ENCODE measurements around the gene TTC17. TPM values are rescaled to one million over a fixed set of nuclear protein-coding genes. Genes with fewer than 3 reads are reported as not detected.

TTC17 gene
- total and polyA plus RNA-seq, 2 of the 8 experiments (the other 6 are each of a cell fraction or from before 2014, with no cell fraction given), result 65.1 to 80.1 TPM

GRCh38 chr11:43393765-43394355 is 35.1 kb downstream of the TTC17 start:
- H3K23me2 ChIP-seq (ENCODE audit: low read depth, low read length), result 0 out of 2 replicates have a peak, but pooled peaks cover 2% of the 10 kb centered on the region
- POLR2A ChIA-PET (ENCODE audit: partially characterized antibody), result no interaction called here
- no peak overlapping the region for H3K4me3 ChIP-seq (ENCODE audit: extremely low read depth in 1 of 4, insufficient read depth in 2 of 4, low read depth in 3 of 4, low read length in 4 of 4)
- no peak overlapping the region for H2BK15ac ChIP-seq (ENCODE audit: low read length)
- no peaks in the 10 kb centered on the region for H3K9me3 ChIP-seq (ENCODE audit: insufficient read depth in 2 of 2, low read depth in 1 of 2, low read length in 1 of 2)
- H3K56ac ChIP-seq (replicated peaks; ENCODE audit: insufficient read length, low read depth, low read length), result no peak overlapping the region
- FAIRE-seq, result no peak
- H3K4me2 ChIP-seq (ENCODE audit: insufficient read depth in 1 of 2, low read depth in 2 of 2, low read length in 2 of 2), result no peak overlapping the region
- H4K20me1 ChIP-seq (replicated peaks in 1 of 2; ENCODE audit: control insufficient read depth in 1 of 2, insufficient read depth in 2 of 2, low read length in 2 of 2), result no peaks in the 10 kb centered on the region
- no peak overlapping the region for H3K27ac ChIP-seq (ENCODE audit: low read depth, low read length)
- H3K4me1 ChIP-seq (replicated peaks in 1 of 4; ENCODE audit: control insufficient read depth in 3 of 4, insufficient read depth in 4 of 4, low read length in 3 of 4), result peaks cover 0 to 8% (median 0%) of the 10 kb centered on the region in 4 experiments; a peak in 1 of 7 replicates
- H3K14ac ChIP-seq (ENCODE audit: insufficient read length), result no peak overlapping the region
- no peaks in the 10 kb centered on the region for H3K79me1 ChIP-seq (ENCODE audit: low read depth, low read length)
- 93% methylated on average over 2 of the region's 2 CpGs; no CpG with 5 or more reads in 1 of the 2 experiments for WGBS, 2 experiments (ENCODE audit: extremely low coverage in 1 of 2, insufficient coverage in 1 of 2, insufficient read length in 1 of 2, insufficient replicate concordance in 2 of 2, low coverage in 1 of 2, low lambda C conversion rate in 2 of 2, missing lambda C conversion rate in 1 of 2)
- CTCF ChIA-PET (ENCODE audit: partially characterized antibody), result no interaction called here
- no peak overlapping the region for H4K8ac ChIP-seq (ENCODE audit: extremely low read depth, insufficient read depth, low read length)
- no peak for DNase-seq (ENCODE audit: low read depth in 1 of 2, low spot score in 2 of 2)
- peaks cover 3 to 70% (median 28%) of the 10 kb centered on the region in 4 experiments; a peak in 6 of 8 replicates for H3K36me3 ChIP-seq (ENCODE audit: control insufficient read depth in 2 of 4, insufficient read depth in 4 of 4, low read length in 3 of 4)
- no peaks in the 10 kb centered on the region for H3K27me3 ChIP-seq (replicated peaks in 1 of 4; ENCODE audit: control insufficient read depth in 3 of 4, extremely low read depth in 1 of 4, insufficient read depth in 3 of 4, low read length in 3 of 4)
- H4K91ac ChIP-seq (replicated peaks; ENCODE audit: insufficient read length, low read length), result no peak overlapping the region
- H3K23ac ChIP-seq (ENCODE audit: insufficient read length), result no peak overlapping the region
- H2AK5ac ChIP-seq (ENCODE audit: low read depth, low read length), result no peak overlapping the region
- H2BK5ac ChIP-seq (ENCODE audit: low read depth, low read length), result no peak overlapping the region
- no peak overlapping the region for H3K18ac ChIP-seq (ENCODE audit: extremely low read depth, low read length)
- no peak overlapping the region for H4K5ac ChIP-seq (ENCODE audit: insufficient read length, low read depth, low read length)
- no peak overlapping the region for H2BK12ac ChIP-seq (ENCODE audit: low read depth, low read length)
- H2BK20ac ChIP-seq (ENCODE audit: low read length), result no peak overlapping the region
- H3K9ac ChIP-seq (replicated peaks in 1 of 4; ENCODE audit: extremely low read depth in 1 of 4, low read depth in 3 of 4, low read length in 3 of 4), result no peak overlapping the region
- no peak overlapping the region for H3K4ac ChIP-seq (replicated peaks; ENCODE audit: insufficient read length, low read depth, low read length)
- no peak overlapping the region for H2AFZ ChIP-seq (ENCODE audit: low read length)
- H2BK120ac ChIP-seq (replicated peaks; ENCODE audit: low read depth, low read length), result no peak overlapping the region
- no peaks in the 10 kb centered on the region for H3K79me2 ChIP-seq (ENCODE audit: control insufficient read depth in 1 of 2, insufficient read depth in 2 of 2, low read length in 2 of 2)
- TF ChIP-seq GTF2F1 (IDR thresholded peaks at IDR 0.05; ENCODE audit: borderline replicate concordance, low read depth, low read length), result no peak
- TF ChIP-seq RFX5 (IDR thresholded peaks at IDR 0.05; ENCODE audit: borderline replicate concordance, low read depth, low read length), result no peak
- TF ChIP-seq RNF2 (IDR thresholded peaks at IDR 0.05; ENCODE audit: borderline replicate concordance, low read depth, low read length, missing control alignments, poor library complexity, severe bottlenecking), result no peak
- TF ChIP-seq TEAD4 (IDR thresholded peaks at IDR 0.05; ENCODE audit: low read depth, low read length), result no peak
- TF ChIP-seq TAF1 (IDR thresholded peaks at IDR 0.05; ENCODE audit: low read depth, low read length), result no peak
- TF ChIP-seq ATF3 (IDR thresholded peaks at IDR 0.05; ENCODE audit: insufficient read depth, low read depth, low read length), result no peak
- no peak for TF ChIP-seq ZNF274 (IDR thresholded peaks at IDR 0.05; ENCODE audit: borderline replicate concordance, extremely low read depth, low read length)
- TF ChIP-seq SAP30 (IDR thresholded peaks at IDR 0.05; ENCODE audit: insufficient read depth, insufficient replicate concordance, low read length), result no peak
- no peak for TF ChIP-seq BRCA1 (IDR thresholded peaks at IDR 0.05; ENCODE audit: low read depth, low read length)
- no peak for TF ChIP-seq RBBP5 (IDR thresholded peaks at IDR 0.05; ENCODE audit: borderline replicate concordance, low read depth, low read length)
- no peak for TF ChIP-seq CREB1 (IDR thresholded peaks at IDR 0.05)
- TF ChIP-seq HDAC6 (IDR thresholded peaks at IDR 0.05; ENCODE audit: low read depth, low read length), result no peak
- no peak for TF ChIP-seq CHD2 (IDR thresholded peaks at IDR 0.05; ENCODE audit: low read length)

Data from H1 (cell line).